H9 (cell line): ENCODE results near the gene GNA12. TPM values are rescaled to one million over a fixed set of nuclear protein-coding genes. Genes with fewer than 3 reads are reported as not detected.

ENCODE experiments used
- DNase-seq: peaks from one replicate; pipeline ENCODE4 v3.0.0-alpha.2; 2017
- H2AFZ ChIP-seq: one replicate; pipeline ENCODE4 v1.6.1; 2013; ENCODE audit warnings: mild to moderate bottlenecking, low read length, control low read depth, moderate library complexity
- H2AK5ac ChIP-seq: 2 replicates; pipeline ENCODE4 v1.6.1; 2013; ENCODE audit warnings: low read length, control low read depth, mixed read lengths; ENCODE audit not compliant: insufficient read length
- H2BK120ac ChIP-seq: one replicate; pipeline ENCODE4 v1.6.1; 2013; ENCODE audit warnings: low read depth, mild to moderate bottlenecking, low read length, control low read depth, inconsistent platforms; ENCODE audit not compliant: poor library complexity, severe bottlenecking
- H2BK12ac ChIP-seq: 2 replicates; pipeline ENCODE4 v1.6.1; 2013; ENCODE audit warnings: low read length, control low read depth, mixed read lengths, low read depth; ENCODE audit not compliant: insufficient read length
- H2BK15ac ChIP-seq: 2 replicates; pipeline ENCODE4 v1.6.1; 2013; ENCODE audit warnings: low read depth, low read length, control low read depth
- H2BK20ac ChIP-seq: one replicate; pipeline ENCODE4 v1.6.1; 2013; ENCODE audit warnings: low read depth, mild to moderate bottlenecking, low read length, control low read depth, inconsistent platforms; ENCODE audit not compliant: poor library complexity, severe bottlenecking
- H2BK5ac ChIP-seq: 2 replicates; pipeline ENCODE4 v1.6.1; 2013; ENCODE audit warnings: low read length, control low read depth, mixed read lengths; ENCODE audit not compliant: insufficient read length
- H3K14ac ChIP-seq: 2 replicates; pipeline ENCODE4 v1.6.1; 2013; ENCODE audit warnings: low read length, control low read depth; ENCODE audit not compliant: insufficient read depth
- H3K18ac ChIP-seq: 2 replicates; pipeline ENCODE4 v1.6.1; 2013; ENCODE audit warnings: low read depth, mild to moderate bottlenecking, mixed read lengths, low read length, control low read depth; ENCODE audit not compliant: insufficient read length
- H3K23ac ChIP-seq: 2 replicates; pipeline ENCODE4 v1.6.1; 2013; ENCODE audit warnings: low read length, control low read depth, mixed read lengths, low read depth; ENCODE audit not compliant: insufficient read length
- H3K23me2 ChIP-seq: 2 replicates; pipeline ENCODE4 v1.6.1; 2013; ENCODE audit warnings: low read depth, mild to moderate bottlenecking, mixed read lengths, low read length, control low read depth; ENCODE audit not compliant: insufficient read length, poor library complexity, severe bottlenecking
- H3K27ac ChIP-seq: 2 replicates; pipeline ENCODE4 v1.5.1; 2013; ENCODE audit warnings: low read length, control low read depth, mixed read lengths, low read depth; ENCODE audit not compliant: insufficient read length
- H3K27me3 ChIP-seq: 2 replicates; pipeline ENCODE4 v1.6.1; 2013; ENCODE audit warnings: low read length, control low read depth, inconsistent platforms; ENCODE audit not compliant: insufficient read depth
- H3K4ac ChIP-seq: 2 replicates; pipeline ENCODE4 v1.6.1; 2013; ENCODE audit warnings: low read depth, mild to moderate bottlenecking, control low read depth, inconsistent platforms, low read length, moderate library complexity
- H3K4me1 ChIP-seq: 2 replicates; pipeline ENCODE4 v1.6.1; 2013; ENCODE audit warnings: low read length, control low read depth, inconsistent platforms; ENCODE audit not compliant: insufficient read depth
- H3K4me2 ChIP-seq: 2 replicates; pipeline ENCODE4 v1.6.1; 2013; ENCODE audit warnings: low read length, control low read depth, mixed read lengths; ENCODE audit not compliant: insufficient read length, insufficient read depth
- H3K56ac ChIP-seq: 2 replicates; pipeline ENCODE4 v1.6.1; 2013; ENCODE audit warnings: low read depth, mild to moderate bottlenecking, mixed read lengths, low read length, control low read depth; ENCODE audit not compliant: insufficient read length
- H3K79me1 ChIP-seq: 2 replicates; pipeline ENCODE4 v1.6.1; 2013; ENCODE audit warnings: low read depth, mild to moderate bottlenecking, moderate library complexity, low read length, control low read depth, inconsistent platforms; ENCODE audit not compliant: insufficient read depth, poor library complexity, severe bottlenecking
- H3K79me2 ChIP-seq: 2 replicates; pipeline ENCODE4 v1.6.1; 2013; ENCODE audit warnings: low read length, control low read depth, inconsistent platforms; ENCODE audit not compliant: insufficient read depth
- H3K9ac ChIP-seq: 2 replicates; pipeline ENCODE4 v1.6.1; 2013; ENCODE audit warnings: low read length, control low read depth, mixed read lengths; ENCODE audit not compliant: insufficient read length; ENCODE audit errors: extremely low read depth
- H3K9me3 ChIP-seq: one replicate; pipeline ENCODE4 v1.6.1; 2013; ENCODE audit warnings: low read depth, low read length, inconsistent platforms; ENCODE audit not compliant: control insufficient read depth
- H3T11ph ChIP-seq: one replicate; pipeline ENCODE4 v1.6.1; 2013; ENCODE audit warnings: mild to moderate bottlenecking, low read length, control low read depth, inconsistent platforms
- H4K20me1 ChIP-seq: one replicate; pipeline ENCODE4 v1.6.1; 2013; ENCODE audit not compliant: control insufficient read depth, insufficient read length, insufficient read depth
- H4K5ac ChIP-seq: 2 replicates; pipeline ENCODE4 v1.6.1; 2013; ENCODE audit warnings: low read depth, mild to moderate bottlenecking, mixed read lengths, low read length, control low read depth; ENCODE audit not compliant: insufficient read length
- H4K8ac ChIP-seq: replicated peaks from 2 replicates; pipeline ENCODE4 v1.6.1; 2013; ENCODE audit warnings: low read length, control low read depth, mixed read lengths, low read depth; ENCODE audit not compliant: insufficient read length
- H4K91ac ChIP-seq: 2 replicates; pipeline ENCODE4 v1.6.1; 2013; ENCODE audit warnings: low read depth, mild to moderate bottlenecking, moderate library complexity, mixed read lengths, low read length, control low read depth; ENCODE audit not compliant: insufficient read length
- H3K27ac Mint-ChIP-seq, 3 experiments: 2 replicates in 2 of 3; 3 replicates in 1 of 3; pipeline ENCODE4 v1.8.0; 2020 to 2021; ENCODE audit warnings: mixed read lengths in 3 of 3, mild to moderate bottlenecking in 1 of 3, moderate library complexity in 1 of 3
- H3K27me3 Mint-ChIP-seq: 2 replicates; pipeline ENCODE4 v1.8.0; 2021; ENCODE audit warnings: low read depth, mild to moderate bottlenecking, moderate library complexity, mixed read lengths
- H3K36me3 Mint-ChIP-seq, 3 experiments: 2 replicates in 2 of 3; 3 replicates in 1 of 3; pipeline ENCODE4 v1.8.0; 2020 to 2021; ENCODE audit warnings: low read depth in 3 of 3, mixed read lengths in 3 of 3; ENCODE audit not compliant: insufficient read depth in 1 of 3
- H3K4me1 Mint-ChIP-seq, 2 experiments: 2 replicates each; pipeline ENCODE4 v1.8.0; 2020; ENCODE audit warnings: mixed read lengths in 2 of 2
- H3K4me3 Mint-ChIP-seq, 2 experiments: 2 replicates in 1 of 2; 3 replicates in 1 of 2; pipeline ENCODE4 v1.8.0; 2020 to 2021; ENCODE audit warnings: mild to moderate bottlenecking in 2 of 2, mixed read lengths in 2 of 2, moderate library complexity in 1 of 2
- H3K9me3 Mint-ChIP-seq, 2 experiments: 2 replicates in 1 of 2; 3 replicates in 1 of 2; pipeline ENCODE4 v1.8.0; 2020; ENCODE audit warnings: mild to moderate bottlenecking in 2 of 2, mixed read lengths in 2 of 2, moderate library complexity in 1 of 2
- WGBS: extraction: QIAGEN DNeasy Blood & Tissue Kit; methylation state at CpG from one replicate; pipeline ENCODE4 v1.1.7; 2013; ENCODE audit warnings: missing lambda C conversion rate, low lambda C conversion rate, mixed read lengths; ENCODE audit not compliant: insufficient read length; ENCODE audit errors: extremely low coverage; 5-methylcytosine and 5-hydroxymethylcytosine counted together
- total RNA-seq: library from RNA; stranded (reverse); gene quantifications from 2 replicates; pipeline ENCODE4 v1.2.1, GENCODE V29; 2021
- TF ChIP-seq, protein P1 (sequence below): fragments of 200-600 bp; sonication (generic); conservative IDR thresholded peaks from 3 replicates; pipeline ENCODE4 v1.8.0; 2021; ENCODE audit warnings: antibody characterized with exemption, mild to moderate bottlenecking

The GNA12 gene
- total RNA-seq, 1 experiment from 2014 or later, result 60.2 TPM

DNA sequence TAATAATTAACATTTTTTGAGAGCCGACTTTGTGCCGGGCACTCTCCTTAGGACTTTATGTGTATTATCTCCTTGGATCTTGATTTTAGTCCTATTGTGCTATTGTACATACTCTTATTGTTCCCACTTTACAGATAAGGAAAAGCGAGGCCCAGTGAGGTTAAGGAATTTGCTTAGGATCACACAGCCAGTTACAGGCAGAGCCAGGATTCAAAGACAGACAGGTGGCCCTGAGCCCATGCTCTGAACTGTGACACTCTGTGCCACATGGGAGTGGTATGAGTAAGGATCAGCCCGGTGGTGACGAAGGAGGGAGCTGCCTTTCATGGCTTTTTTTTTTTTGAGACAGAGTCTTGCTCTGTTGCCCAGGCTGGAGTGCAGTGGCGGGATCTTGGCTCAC is 15.8 kb upstream of the GNA12 start:
- no peaks in the 10 kb centered on the region for H3K9me3 Mint-ChIP-seq
- no peaks in the 10 kb centered on the region for H3K79me2 ChIP-seq
- DNase-seq, result no peak
- H3K14ac ChIP-seq, result no peak overlapping the region
- WGBS, result no CpG with 5 or more reads among the region's 6 CpGs
- no peaks in the 10 kb centered on the region for H3K23me2 ChIP-seq
- H3K27ac Mint-ChIP-seq, result no peak overlapping the region
- no peak overlapping the region for H2BK20ac ChIP-seq
- no peak overlapping the region for H2AK5ac ChIP-seq
- no peak overlapping the region for H4K91ac ChIP-seq
- H3K4me1 Mint-ChIP-seq, result peaks cover 10 to 14% of the 10 kb centered on the region in 2 experiments
- H3K27me3 ChIP-seq, result no peaks in the 10 kb centered on the region
- TF ChIP-seq, protein P1, sequence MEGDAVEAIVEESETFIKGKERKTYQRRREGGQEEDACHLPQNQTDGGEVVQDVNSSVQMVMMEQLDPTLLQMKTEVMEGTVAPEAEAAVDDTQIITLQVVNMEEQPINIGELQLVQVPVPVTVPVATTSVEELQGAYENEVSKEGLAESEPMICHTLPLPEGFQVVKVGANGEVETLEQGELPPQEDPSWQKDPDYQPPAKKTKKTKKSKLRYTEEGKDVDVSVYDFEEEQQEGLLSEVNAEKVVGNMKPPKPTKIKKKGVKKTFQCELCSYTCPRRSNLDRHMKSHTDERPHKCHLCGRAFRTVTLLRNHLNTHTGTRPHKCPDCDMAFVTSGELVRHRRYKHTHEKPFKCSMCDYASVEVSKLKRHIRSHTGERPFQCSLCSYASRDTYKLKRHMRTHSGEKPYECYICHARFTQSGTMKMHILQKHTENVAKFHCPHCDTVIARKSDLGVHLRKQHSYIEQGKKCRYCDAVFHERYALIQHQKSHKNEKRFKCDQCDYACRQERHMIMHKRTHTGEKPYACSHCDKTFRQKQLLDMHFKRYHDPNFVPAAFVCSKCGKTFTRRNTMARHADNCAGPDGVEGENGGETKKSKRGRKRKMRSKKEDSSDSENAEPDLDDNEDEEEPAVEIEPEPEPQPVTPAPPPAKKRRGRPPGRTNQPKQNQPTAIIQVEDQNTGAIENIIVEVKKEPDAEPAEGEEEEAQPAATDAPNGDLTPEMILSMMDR, result no peak
- H4K8ac ChIP-seq, result no peak overlapping the region
- H2BK5ac ChIP-seq, result no peak overlapping the region
- no peak overlapping the region for H3T11ph ChIP-seq
- no peak overlapping the region for H3K27ac ChIP-seq
- no peak overlapping the region for H4K5ac ChIP-seq
- no peak overlapping the region for H2BK12ac ChIP-seq
- no peak overlapping the region for H3K18ac ChIP-seq
- H2BK120ac ChIP-seq, result no peak overlapping the region
- H3K4me3 Mint-ChIP-seq, result no peak overlapping the region
- H3K4me2 ChIP-seq, result no peak overlapping the region
- H3K4ac ChIP-seq, result no peak overlapping the region
- no peak overlapping the region for H3K56ac ChIP-seq
- no peaks in the 10 kb centered on the region; the same call in 1 of the 2 replicates for H3K4me1 ChIP-seq
- H3K9me3 ChIP-seq, result no peaks in the 10 kb centered on the region
- H3K27me3 Mint-ChIP-seq, result no peaks in the 10 kb centered on the region; the same call in 1 of the 2 replicates
- H3K9ac ChIP-seq, result no peak overlapping the region
- H2BK15ac ChIP-seq, result no peak overlapping the region
- H3K79me1 ChIP-seq, result no peaks in the 10 kb centered on the region
- H3K36me3 Mint-ChIP-seq, result no peaks in the 10 kb centered on the region; a peak in 1 of 7 replicates
- no peak overlapping the region for H2AFZ ChIP-seq
- no peaks in the 10 kb centered on the region for H4K20me1 ChIP-seq
- H3K23ac ChIP-seq, result no peak overlapping the region
